HG03108 (cell line): ENCODE results near the gene NECAB3.
A peak's percentile ranks its signal among the peaks of the same experiment; 100 is the strongest.

ENCODE experiments used
- ATAC-seq: cut with Tn5 transposase; IDR thresholded peaks from one replicate; pipeline ENCODE4 v1.9.1; 2021; ENCODE audit warnings: moderate library complexity; ENCODE audit not compliant: unreplicated experiment

NECAB3 gene

DNA sequence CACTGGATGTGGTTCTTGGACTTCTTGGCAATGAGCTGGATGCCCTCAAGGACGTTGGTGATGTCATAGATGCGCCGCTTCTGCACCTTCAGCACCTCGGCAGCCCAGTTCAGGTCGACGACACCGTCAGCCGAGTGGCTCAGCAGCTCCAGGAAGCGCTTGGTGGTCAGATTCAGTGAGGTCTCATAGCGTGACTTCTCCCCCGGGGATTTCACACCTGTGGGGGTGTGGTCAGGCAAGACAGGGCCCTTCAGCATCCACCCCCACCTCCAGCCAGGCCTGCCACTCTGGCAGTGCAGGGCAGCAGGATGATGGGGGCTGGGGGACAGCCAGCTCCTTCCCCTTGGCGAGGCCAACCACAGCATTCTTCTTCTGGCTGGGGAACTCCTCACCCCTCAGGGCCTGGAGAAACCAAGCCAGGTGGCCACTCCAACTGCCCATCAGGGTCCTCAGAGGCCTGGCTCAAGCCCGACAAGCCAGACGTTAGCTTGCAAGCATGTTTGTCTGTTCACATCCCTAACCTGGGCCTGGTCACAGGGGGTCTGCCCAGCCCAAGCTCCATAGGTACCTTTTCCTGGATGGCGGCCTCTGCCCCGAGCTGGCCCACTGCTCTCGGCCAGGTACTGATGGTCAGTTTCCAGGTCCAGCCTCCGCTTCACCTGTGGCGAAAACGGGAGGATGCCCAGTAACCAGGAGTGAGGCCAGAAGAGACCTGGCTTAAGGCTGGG is 5.7 kb upstream of the NECAB3 start:
- peak; percentile 66 for ATAC-seq

DNA sequence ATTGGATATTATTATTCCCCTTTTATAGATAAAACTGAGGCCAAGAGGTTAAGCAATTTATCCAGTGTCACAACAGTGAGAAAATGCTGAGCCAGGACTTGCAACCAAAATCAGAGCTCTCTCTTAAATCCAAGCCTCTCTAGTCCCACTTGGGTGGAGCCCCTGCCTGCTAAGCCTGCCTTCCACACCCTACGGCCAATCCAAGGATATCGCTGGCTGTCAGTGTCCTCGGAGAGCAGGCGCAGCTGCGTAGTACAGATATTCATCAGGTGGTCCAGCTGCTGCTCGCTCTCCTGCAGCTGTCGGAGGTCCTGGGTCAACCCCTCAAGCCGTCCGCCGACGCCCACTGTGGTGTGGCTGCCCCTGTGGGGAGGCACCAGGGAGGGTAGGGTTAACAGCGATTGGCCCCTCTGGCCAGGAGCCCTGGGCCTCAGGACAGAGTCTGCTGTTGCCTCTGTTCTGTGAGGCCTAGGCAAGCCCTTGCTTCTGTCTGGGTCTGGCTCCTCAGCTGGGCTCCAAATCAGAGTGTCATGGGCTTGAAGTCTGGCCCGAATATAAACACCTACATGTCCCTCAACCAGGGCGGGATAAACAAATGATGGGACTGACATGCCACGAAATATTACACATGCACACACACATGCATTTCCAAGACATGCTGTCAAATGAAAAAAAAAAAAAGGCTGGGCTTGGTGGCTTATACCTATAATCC is 3.9 kb upstream of the NECAB3 start:
- no peak for ATAC-seq

DNA sequence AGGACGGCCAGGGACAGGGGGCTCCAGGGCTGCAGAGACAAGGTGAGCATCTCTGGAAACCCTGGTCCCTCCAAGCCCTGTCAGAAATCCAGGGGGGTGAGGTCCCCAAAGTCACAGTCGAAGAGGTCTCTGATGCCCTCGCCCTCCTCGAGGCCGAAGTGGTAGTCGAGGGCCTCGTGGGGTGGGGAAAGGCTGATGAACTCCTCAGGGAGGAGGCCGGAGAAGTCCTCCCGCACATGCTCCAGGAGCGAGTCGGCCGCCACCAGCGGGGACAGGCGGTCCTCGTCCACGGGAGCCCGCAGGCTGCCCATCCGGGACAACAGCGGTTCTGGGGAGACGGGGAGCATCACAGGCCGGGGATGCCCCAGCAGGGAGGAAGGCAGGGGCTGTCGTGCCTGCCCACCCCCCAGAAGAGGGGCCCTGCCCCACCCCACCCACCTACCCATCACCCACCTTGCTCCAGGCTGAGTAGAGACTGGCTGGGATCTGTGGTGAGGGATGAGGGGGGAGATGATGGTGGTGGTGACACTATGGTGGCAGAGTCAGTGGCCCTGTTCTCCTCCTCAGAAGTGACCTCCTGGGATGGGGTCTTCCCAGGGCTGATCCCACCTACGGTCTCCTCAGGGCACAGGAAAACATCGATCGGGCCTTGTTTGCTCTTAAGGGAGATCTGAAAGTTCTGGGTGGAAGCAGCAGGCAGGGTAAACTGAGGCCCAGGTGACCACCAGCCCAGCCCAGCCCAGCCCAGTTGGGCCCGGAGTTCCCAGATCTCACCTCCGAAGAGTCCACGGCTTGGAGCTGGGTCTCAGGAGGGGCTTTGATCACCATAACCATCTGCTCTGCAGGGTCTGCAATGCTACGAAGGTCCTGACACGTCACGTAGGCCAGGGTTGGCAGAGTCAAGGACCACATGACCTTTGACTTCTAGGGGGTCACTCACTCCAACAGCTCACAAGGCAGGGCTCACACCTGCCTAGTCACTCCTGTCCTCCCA is 2.7 kb upstream of the NECAB3 start:
- no peak for ATAC-seq

DNA sequence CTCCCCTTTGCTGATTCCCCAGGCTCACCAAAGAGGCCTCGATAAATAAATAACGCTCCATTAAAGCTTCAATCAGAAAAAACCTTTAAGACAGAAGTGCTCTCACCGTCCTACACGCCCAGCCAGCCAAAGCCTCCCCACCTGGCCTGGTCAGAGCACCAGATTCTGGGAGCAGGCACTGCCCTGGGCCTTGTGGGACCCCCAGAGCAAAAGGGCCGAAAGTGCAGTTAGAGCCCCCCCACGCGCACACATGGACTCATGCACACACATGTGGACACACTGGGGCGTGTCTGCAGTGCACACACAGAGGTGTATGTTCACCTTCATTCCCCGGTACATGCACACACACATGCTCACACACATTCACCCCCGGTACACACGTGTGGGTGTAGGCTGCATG is 1.9 kb upstream of the NECAB3 start:
- no peak for ATAC-seq

DNA sequence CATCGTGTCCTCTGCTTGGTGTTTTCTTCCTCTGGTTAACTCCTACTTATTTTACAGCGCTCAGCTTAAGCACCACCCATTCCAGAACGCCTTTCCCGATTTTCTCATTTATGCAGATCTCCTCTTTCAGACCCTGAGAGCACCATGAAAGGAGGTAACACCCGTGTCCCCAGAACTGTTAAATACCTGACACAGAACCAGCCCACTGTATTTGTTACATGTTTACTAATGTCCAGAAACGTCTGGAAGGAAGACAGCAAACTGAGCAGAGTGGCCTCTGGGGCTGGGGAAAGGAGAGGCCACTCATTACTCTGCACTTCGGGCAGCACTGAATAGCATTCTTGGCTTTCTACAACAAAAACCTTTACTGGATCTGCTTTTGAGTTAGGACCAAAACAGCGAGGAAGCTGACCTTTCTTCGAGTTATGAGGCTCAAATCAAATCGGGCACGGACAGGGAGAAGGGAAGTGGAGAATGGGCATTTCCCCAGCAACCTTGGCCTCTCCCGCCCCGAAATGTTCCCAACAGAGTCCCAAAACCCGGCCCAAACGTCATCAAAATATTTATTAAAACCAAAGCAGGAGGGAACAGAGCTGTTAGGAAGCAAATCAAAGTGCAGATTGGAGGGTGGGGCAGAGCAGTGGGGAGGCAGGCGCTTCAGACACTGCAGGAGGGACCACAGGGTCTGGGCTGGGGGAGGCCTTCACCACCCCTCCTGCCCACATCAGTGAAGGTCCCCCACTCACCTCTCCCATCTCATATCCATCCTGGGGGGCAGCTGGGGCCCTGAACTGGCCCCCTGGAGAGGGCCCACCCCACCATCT is 1.1 kb upstream of the NECAB3 start:
- no peak for ATAC-seq

GRCh38 chr20:33673410-33674293 is 576 bp downstream of the NECAB3 start:
- no peak for ATAC-seq

DNA sequence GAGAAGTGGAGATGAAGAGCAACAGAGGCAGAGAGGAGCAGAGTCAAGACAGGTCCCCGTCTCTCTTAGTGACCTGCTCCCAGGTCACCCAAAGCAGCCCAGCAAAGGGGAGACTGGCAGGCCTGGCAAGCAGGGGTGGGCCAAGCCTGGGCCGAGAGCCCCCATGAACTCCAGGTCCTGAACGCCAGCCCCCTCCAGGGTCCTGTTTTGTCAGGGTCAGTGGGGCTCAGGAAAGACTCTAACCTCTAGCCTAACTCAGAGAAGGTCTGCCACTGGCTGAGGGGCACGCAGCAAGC is 1.2 kb downstream of the NECAB3 start:
- no peak for ATAC-seq

GRCh38 chr20:33672426-33673113 is 1.7 kb downstream of the NECAB3 start:
- ATAC-seq = no peak

GRCh38 chr20:33671573-33672288 is 2.5 kb downstream of the NECAB3 start:
- ATAC-seq = no peak

GRCh38 chr20:33670715-33671499 is 3.3 kb downstream of the NECAB3 start:
- ATAC-seq = no peak

DNA sequence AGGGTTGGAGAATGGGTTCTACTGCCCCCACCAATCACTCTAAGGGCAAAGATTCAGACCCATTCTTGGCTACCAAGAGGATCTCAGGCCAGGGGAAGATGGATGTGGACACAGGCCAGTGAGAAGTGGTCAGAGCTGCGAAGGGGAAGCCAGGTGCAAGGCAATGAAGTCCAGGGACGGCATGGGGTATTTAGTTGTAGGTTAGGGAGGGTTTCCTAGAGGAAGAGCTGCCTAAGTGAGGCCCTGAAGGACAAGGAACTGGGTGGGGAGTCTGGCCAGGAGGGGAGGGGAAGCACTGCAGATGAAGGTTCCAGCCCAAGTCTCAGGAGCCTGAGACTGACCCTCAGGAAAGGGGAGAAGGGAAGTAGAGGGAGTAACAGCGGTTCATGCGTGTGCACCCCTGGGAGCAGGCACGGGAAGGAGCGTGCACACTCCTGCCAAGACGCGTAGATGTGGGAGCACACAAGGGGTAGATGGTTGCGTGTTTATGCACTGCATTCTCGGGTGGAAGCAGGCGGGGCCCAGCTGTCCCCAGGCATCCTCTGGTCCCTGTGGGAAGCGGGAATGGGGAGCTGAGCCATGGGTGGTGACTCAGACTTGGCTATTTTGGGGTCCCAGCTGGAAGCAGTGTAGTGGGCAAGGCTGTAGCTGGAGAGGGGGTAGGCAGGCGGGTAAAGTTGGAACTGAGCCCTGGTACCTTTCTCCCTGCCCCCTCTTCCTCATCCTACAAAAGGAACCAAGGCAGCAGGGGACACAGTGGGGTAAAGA is 4.2 kb downstream of the NECAB3 start:
- no peak for ATAC-seq

- ATAC-seq = no peak
These were observed 5.0 kb downstream of the NECAB3 start for GRCh38 chr20:33669224-33669623.

- no peak for ATAC-seq
These were observed 5.6 kb downstream of the NECAB3 start for GRCh38 chr20:33668466-33669155.

- peak; percentile 31 for ATAC-seq
These were observed 6.4 kb downstream of the NECAB3 start for GRCh38 chr20:33667676-33668465.

- peak; percentile 3 for ATAC-seq
These were observed 7.0 kb downstream of the NECAB3 start for GRCh38 chr20:33667245-33667675.
